ENCODE results near the gene UBR7. TPM values are rescaled to one million over a fixed set of nuclear protein-coding genes. Genes with fewer than 3 reads are reported as not detected.

Gene UBR7
- total and polyA plus RNA-seq, 2 experiments from 2014 or later, result 24.0 to 28.7 TPM

GRCh38 chr14:93186956-93187355, 20.1 kb upstream of the UBR7 start:
- DNase-seq, result no peak
- H3K9me3 ChIP-seq (ENCODE audit: low read depth), result no peaks in the 10 kb centered on the region
- no peak overlapping the region for H3K9ac ChIP-seq
- TF ChIP-seq EZH2 (IDR thresholded peaks at IDR 0.05; ENCODE audit: insufficient read depth, poor library complexity, severe bottlenecking) (no peak), EZH2phosphoT487 (IDR thresholded peaks at IDR 0.05; ENCODE audit: insufficient read depth, low read depth) (no peak)
- peaks cover 5% of the 10 kb centered on the region; the same call in 1 of the 2 replicates for H3F3A ChIP-seq (ENCODE audit: insufficient read depth)
- H3K4me3 ChIP-seq, result no peak overlapping the region
- H3K27me3 ChIP-seq (replicated peaks; ENCODE audit: insufficient read depth), result no peaks in the 10 kb centered on the region
- no peak overlapping the region for H2AFZ ChIP-seq
- peaks cover 13% of the 10 kb centered on the region for H3K4me1 ChIP-seq (ENCODE audit: insufficient read depth)
- no peaks in the 10 kb centered on the region for H3K9me2 ChIP-seq (ENCODE audit: insufficient read depth)
- in situ Hi-C loops (cut with MboI), result no loop called here
- no peaks in the 10 kb centered on the region for H4K20me1 ChIP-seq (ENCODE audit: insufficient read depth)
- no peak overlapping the region for H3K4me2 ChIP-seq (ENCODE audit: unreplicated experiment)
- peaks cover 5% of the 10 kb centered on the region; the same call in 1 of the 2 replicates for H3K36me3 ChIP-seq (ENCODE audit: low read depth)
- H3K79me2 ChIP-seq (ENCODE audit: insufficient read depth), result peaks cover 38% of the 10 kb centered on the region
- 94 to 99% methylated on average over 3 of the region's 3 CpGs for WGBS, 2 experiments (ENCODE audit: low coverage in 1 of 2, low lambda C conversion rate in 2 of 2, missing lambda C conversion rate in 2 of 2)
- H3K27ac ChIP-seq, result no peak overlapping the region

- Histone ChIP-seq H3K79me2 (ENCODE audit: insufficient read depth) (no peaks in the 10 kb centered on the region; the same call in 1 of the 2 replicates), H3K27me3 (replicated peaks; ENCODE audit: insufficient read depth) (no peaks in the 10 kb centered on the region), H4K20me1 (ENCODE audit: insufficient read depth) (no peaks in the 10 kb centered on the region), H3K36me3 (ENCODE audit: low read depth) (no peaks in the 10 kb centered on the region), H3F3A (ENCODE audit: insufficient read depth) (no peaks in the 10 kb centered on the region), H3K4me2 (ENCODE audit: unreplicated experiment) (no peak overlapping the region), H3K4me1 (ENCODE audit: insufficient read depth) (no peaks in the 10 kb centered on the region), H3K9me2 (ENCODE audit: insufficient read depth) (no peaks in the 10 kb centered on the region), H3K27ac (no peak overlapping the region), H3K9me3 (ENCODE audit: low read depth) (no peaks in the 10 kb centered on the region), H3K9ac (no peak overlapping the region), H3K4me3 (no peak overlapping the region), H2AFZ (no peak overlapping the region)
- TF ChIP-seq EZH2phosphoT487 (IDR thresholded peaks at IDR 0.05; ENCODE audit: insufficient read depth, low read depth) (no peak), EZH2 (IDR thresholded peaks at IDR 0.05; ENCODE audit: insufficient read depth, poor library complexity, severe bottlenecking) (no peak)
- 58 to 71% methylated on average over 1 of the region's 1 CpG for WGBS, 2 experiments (ENCODE audit: low coverage in 1 of 2, low lambda C conversion rate in 2 of 2, missing lambda C conversion rate in 2 of 2)
- DNase-seq, result no peak
- in situ Hi-C loops (cut with MboI), result no loop called here
Measured at GRCh38 chr14:93195316-93195999, 11.6 kb upstream of the UBR7 start.

GRCh38 chr14:93199031-93199430, 8.0 kb upstream of the UBR7 start:
- Histone ChIP-seq H3K4me3 (no peak overlapping the region), H3K79me2 (ENCODE audit: insufficient read depth) (peaks cover 17% of the 10 kb centered on the region), H3K9me2 (ENCODE audit: insufficient read depth) (no peaks in the 10 kb centered on the region), H3K27me3 (replicated peaks; ENCODE audit: insufficient read depth) (no peaks in the 10 kb centered on the region), H3K9me3 (ENCODE audit: low read depth) (no peaks in the 10 kb centered on the region), H3K9ac (no peak overlapping the region), H3K27ac (no peak overlapping the region), H3F3A (ENCODE audit: insufficient read depth) (0 out of 2 replicates have a peak, but pooled peaks cover 5% of the 10 kb centered on the region), H3K4me2 (ENCODE audit: unreplicated experiment) (no peak overlapping the region), H4K20me1 (ENCODE audit: insufficient read depth) (no peaks in the 10 kb centered on the region), H2AFZ (no peak overlapping the region), H3K36me3 (ENCODE audit: low read depth) (no peaks in the 10 kb centered on the region), H3K4me1 (ENCODE audit: insufficient read depth) (no peaks in the 10 kb centered on the region)
- 94 to 100% methylated on average over 4 of the region's 4 CpGs for WGBS, 2 experiments (ENCODE audit: low coverage in 1 of 2, low lambda C conversion rate in 2 of 2, missing lambda C conversion rate in 2 of 2)
- TF ChIP-seq EZH2phosphoT487 (IDR thresholded peaks at IDR 0.05; ENCODE audit: insufficient read depth, low read depth), result no peak
- in situ Hi-C loops (cut with MboI), result no loop called here
- DNase-seq, result no peak

GRCh38 chr14:93200553-93200952, 6.5 kb upstream of the UBR7 start:
- H3K27me3 ChIP-seq (replicated peaks; ENCODE audit: insufficient read depth), result no peaks in the 10 kb centered on the region
- H3K9me3 ChIP-seq (ENCODE audit: low read depth), result no peaks in the 10 kb centered on the region
- no peaks in the 10 kb centered on the region for H3K36me3 ChIP-seq (ENCODE audit: low read depth)
- no peak overlapping the region for H3K4me3 ChIP-seq
- DNase-seq, result no peak
- no peak overlapping the region for H3K4me2 ChIP-seq (ENCODE audit: unreplicated experiment)
- H2AFZ ChIP-seq, result no peak overlapping the region
- H4K20me1 ChIP-seq (ENCODE audit: insufficient read depth), result no peaks in the 10 kb centered on the region
- H3K27ac ChIP-seq, result no peak overlapping the region
- in situ Hi-C loops (cut with MboI), result no loop called here
- H3K4me1 ChIP-seq (ENCODE audit: insufficient read depth), result peaks cover 5% of the 10 kb centered on the region; the same call in 1 of the 2 replicates
- TF ChIP-seq EZH2phosphoT487 (IDR thresholded peaks at IDR 0.05; ENCODE audit: insufficient read depth, low read depth), result no peak
- TF ChIP-seq EZH2 (IDR thresholded peaks at IDR 0.05; ENCODE audit: insufficient read depth, poor library complexity, severe bottlenecking), result no peak
- 92 to 98% methylated on average over 4 to 5 of the region's 5 CpGs for WGBS, 2 experiments (ENCODE audit: low coverage in 1 of 2, low lambda C conversion rate in 2 of 2, missing lambda C conversion rate in 2 of 2)
- peaks cover 32% of the 10 kb centered on the region for H3K79me2 ChIP-seq (ENCODE audit: insufficient read depth)
- no peak overlapping the region for H3K9ac ChIP-seq
- H3K9me2 ChIP-seq (ENCODE audit: insufficient read depth), result no peaks in the 10 kb centered on the region
- 0 out of 2 replicates have a peak, but pooled peaks cover 5% of the 10 kb centered on the region for H3F3A ChIP-seq (ENCODE audit: insufficient read depth)
